A673 (cell line): Measurements from ENCODE around the gene POGLUT2.

Source experiments
- EZH2 ChIP-seq: fragments of 200-600 bp; sonication (generic); IDR thresholded peaks from 2 replicates; pipeline ENCODE4 v1.6.1; 2017; ENCODE audit warnings: borderline replicate concordance, low read depth, mild to moderate bottlenecking, mixed read lengths, antibody characterized with exemption, low read length; ENCODE audit not compliant: poor library complexity, severe bottlenecking
- TF ChIP-seq, protein P1 (sequence below): fragments of 300-800, 200-600 bp; sonication (generic); conservative IDR thresholded peaks from 2 replicates; pipeline ENCODE4 v1.5.1; 2017; ENCODE audit warnings: low read depth, mild to moderate bottlenecking, antibody characterized with exemption, low read length, moderate library complexity, mixed read lengths

DNA sequence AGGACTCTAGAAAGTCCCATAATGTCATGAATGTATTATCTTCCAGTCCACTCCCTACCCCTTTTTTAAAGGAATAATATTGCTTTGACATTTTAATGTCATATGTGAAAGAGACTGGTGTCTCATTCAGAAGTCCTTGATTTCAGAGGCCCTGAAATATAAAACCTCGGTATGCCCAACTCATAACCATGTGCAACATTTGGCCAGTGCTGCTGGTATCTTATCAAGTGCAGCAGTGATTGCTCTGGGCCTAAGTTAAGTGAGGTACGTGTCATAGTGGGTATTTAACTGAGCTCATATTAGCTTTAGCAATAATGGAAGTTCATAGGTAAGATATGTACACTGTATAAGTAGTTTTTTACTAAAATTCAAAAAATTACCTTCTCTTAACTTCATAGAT, 39.9 kb downstream of the POGLUT2 start:
- TF ChIP-seq, protein P1, sequence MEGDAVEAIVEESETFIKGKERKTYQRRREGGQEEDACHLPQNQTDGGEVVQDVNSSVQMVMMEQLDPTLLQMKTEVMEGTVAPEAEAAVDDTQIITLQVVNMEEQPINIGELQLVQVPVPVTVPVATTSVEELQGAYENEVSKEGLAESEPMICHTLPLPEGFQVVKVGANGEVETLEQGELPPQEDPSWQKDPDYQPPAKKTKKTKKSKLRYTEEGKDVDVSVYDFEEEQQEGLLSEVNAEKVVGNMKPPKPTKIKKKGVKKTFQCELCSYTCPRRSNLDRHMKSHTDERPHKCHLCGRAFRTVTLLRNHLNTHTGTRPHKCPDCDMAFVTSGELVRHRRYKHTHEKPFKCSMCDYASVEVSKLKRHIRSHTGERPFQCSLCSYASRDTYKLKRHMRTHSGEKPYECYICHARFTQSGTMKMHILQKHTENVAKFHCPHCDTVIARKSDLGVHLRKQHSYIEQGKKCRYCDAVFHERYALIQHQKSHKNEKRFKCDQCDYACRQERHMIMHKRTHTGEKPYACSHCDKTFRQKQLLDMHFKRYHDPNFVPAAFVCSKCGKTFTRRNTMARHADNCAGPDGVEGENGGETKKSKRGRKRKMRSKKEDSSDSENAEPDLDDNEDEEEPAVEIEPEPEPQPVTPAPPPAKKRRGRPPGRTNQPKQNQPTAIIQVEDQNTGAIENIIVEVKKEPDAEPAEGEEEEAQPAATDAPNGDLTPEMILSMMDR, result no peak
- no peak for TF ChIP-seq EZH2
